WTC11 (cell line): Measurements from ENCODE around the gene SRRM2. TPM values are rescaled to one million over a fixed set of nuclear protein-coding genes. Genes with fewer than 3 reads are reported as not detected.

ENCODE experiments used
- ATAC-seq: fragments of 200-7000 bp; cut with Tn5 transposase; 2 replicates; pipeline ENCODE4 v1.10.0; 2021; ENCODE audit warnings: mild to moderate bottlenecking, moderate library complexity
- CTCF ChIA-PET: fragments of 300-600 bp; sonication (Branson Sonifier 250); formaldehyde crosslinking; loops from one replicate; lab custom pipeline; 2021; ENCODE audit warnings: antibody characterized with exemption; lab: Charles Lee
- POLR2A ChIA-PET: fragments of 350-600 bp; sonication (Branson Sonifier 250); formaldehyde crosslinking; loops from one replicate; lab custom pipeline; 2021; ENCODE audit warnings: antibody characterized with exemption; lab: Charles Lee
- DNase-seq: peaks from one replicate; pipeline ENCODE4 v3.0.0; 2021; ENCODE audit warnings: low spot score
- H3K27ac Mint-ChIP-seq: 2 replicates; pipeline ENCODE4 v1.8.0; 2021; ENCODE audit warnings: mixed read lengths
- H3K27me3 Mint-ChIP-seq: 2 replicates; pipeline ENCODE4 v1.8.0; 2021; ENCODE audit warnings: low read depth, mild to moderate bottlenecking, moderate library complexity, mixed read lengths
- H3K36me3 Mint-ChIP-seq: 2 replicates; pipeline ENCODE4 v1.8.0; 2021; ENCODE audit warnings: mixed read lengths
- H3K4me1 Mint-ChIP-seq: 2 replicates; pipeline ENCODE4 v1.8.0; 2022; ENCODE audit warnings: mixed read lengths
- H3K4me3 Mint-ChIP-seq: 2 replicates; pipeline ENCODE4 v1.8.0; 2021; ENCODE audit warnings: mild to moderate bottlenecking, moderate library complexity, mixed read lengths
- H3K9me3 Mint-ChIP-seq: 2 replicates; pipeline ENCODE4 v1.8.0; 2021; ENCODE audit warnings: mixed read lengths
- AFF4 ChIP-seq: sonication (generic); formaldehyde crosslinking; IDR thresholded peaks from 2 replicates; pipeline ENCODE4 v1.8.1; 2023; ENCODE audit warnings: mild to moderate bottlenecking, missing genetic modification reagents, borderline replicate concordance
- E2F4 ChIP-seq: sonication (generic); formaldehyde crosslinking; IDR thresholded peaks from 2 replicates; pipeline ENCODE4 v1.8.1; 2022; ENCODE audit warnings: low read depth, mild to moderate bottlenecking, moderate library complexity, missing genetic modification reagents, borderline replicate concordance
- ESRRA ChIP-seq: sonication (generic); formaldehyde crosslinking; IDR thresholded peaks from 2 replicates; pipeline ENCODE4 v1.8.1; 2022; ENCODE audit warnings: mild to moderate bottlenecking, missing genetic modification reagents, borderline replicate concordance
- HMGA2 ChIP-seq: fragments of 250-450 bp; sonication (Bioruptor Pico); IDR thresholded peaks from 2 replicates; pipeline ENCODE4 v1.4.0; 2021; ENCODE audit warnings: mild to moderate bottlenecking, moderate library complexity
- KAT7 ChIP-seq: sonication (generic); formaldehyde crosslinking; IDR thresholded peaks from 2 replicates; pipeline ENCODE4 v1.8.1; 2023; ENCODE audit warnings: missing genetic modification reagents, mild to moderate bottlenecking, borderline replicate concordance
- NR3C1 ChIP-seq: sonication (generic); formaldehyde crosslinking; conservative IDR thresholded peaks from 2 replicates; pipeline ENCODE4 v1.8.1; 2023; ENCODE audit warnings: low read depth, mild to moderate bottlenecking, missing genetic modification reagents
- SMAD4 ChIP-seq: sonication (generic); formaldehyde crosslinking; IDR thresholded peaks from 2 replicates; pipeline ENCODE4 v1.8.0; 2022; ENCODE audit warnings: mild to moderate bottlenecking, missing genetic modification reagents
- SP1 ChIP-seq: sonication (generic); formaldehyde crosslinking; conservative IDR thresholded peaks from 2 replicates; pipeline ENCODE4 v1.8.1; 2022; ENCODE audit warnings: missing genetic modification reagents
- TEAD1 ChIP-seq: sonication (generic); formaldehyde crosslinking; IDR thresholded peaks from 2 replicates; pipeline ENCODE4 v1.8.0; 2022; ENCODE audit warnings: mild to moderate bottlenecking, missing genetic modification reagents
- USF1 ChIP-seq: sonication (generic); formaldehyde crosslinking; IDR thresholded peaks from 2 replicates; pipeline ENCODE4 v1.8.0; 2022; ENCODE audit warnings: mild to moderate bottlenecking, missing genetic modification reagents
- ZBTB21 ChIP-seq: sonication (generic); formaldehyde crosslinking; IDR thresholded peaks from 2 replicates; pipeline ENCODE4 v1.8.1; 2023; ENCODE audit warnings: mild to moderate bottlenecking, missing genetic modification reagents, borderline replicate concordance
- ZNF219 ChIP-seq: sonication (generic); formaldehyde crosslinking; IDR thresholded peaks from 2 replicates; pipeline ENCODE4 v1.8.0; 2023; ENCODE audit warnings: missing genetic modification reagents, mild to moderate bottlenecking, borderline replicate concordance
- ZNF423 ChIP-seq: fragments of 250-450 bp; sonication (Bioruptor Pico); IDR thresholded peaks from 2 replicates; pipeline ENCODE4 v2.1.2; 2022; ENCODE audit warnings: mild to moderate bottlenecking, moderate library complexity
- ZNF512 ChIP-seq: sonication (generic); formaldehyde crosslinking; IDR thresholded peaks from 2 replicates; pipeline ENCODE4 v1.8.1; 2022; ENCODE audit warnings: missing genetic modification reagents, borderline replicate concordance
- total RNA-seq: library from RNA; stranded (reverse); gene quantifications from 3 replicates; pipeline ENCODE4 v1.2.3, GENCODE V29; 2021
- TF ChIP-seq, protein P1 (sequence below): sonication (generic); formaldehyde crosslinking; IDR thresholded peaks from 2 replicates; pipeline ENCODE4 v1.8.0; 2023; ENCODE audit warnings: missing genetic modification reagents, mild to moderate bottlenecking, borderline replicate concordance
- TF ChIP-seq, protein P2 (sequence below): sonication (generic); formaldehyde crosslinking; IDR thresholded peaks from 2 replicates; pipeline ENCODE4 v1.8.1; 2023; ENCODE audit warnings: mild to moderate bottlenecking, missing genetic modification reagents

Gene SRRM2
- total RNA-seq, 1 experiment from 2014 or later: 823 TPM

GRCh38 chr16:2752850-2753732 lies 653 bp downstream of the SRRM2 start (continued):
- TF ChIP-seq AFF4 (CRISPR knock-in tag) (no peak), KAT7 (CRISPR knock-in tag) (no peak), ESRRA (CRISPR knock-in tag) (no peak), ZNF219 (CRISPR knock-in tag) (0 out of 2 replicates have a peak, but pooled peaks have one; percentile 65)
- TF ChIP-seq, protein P1, sequence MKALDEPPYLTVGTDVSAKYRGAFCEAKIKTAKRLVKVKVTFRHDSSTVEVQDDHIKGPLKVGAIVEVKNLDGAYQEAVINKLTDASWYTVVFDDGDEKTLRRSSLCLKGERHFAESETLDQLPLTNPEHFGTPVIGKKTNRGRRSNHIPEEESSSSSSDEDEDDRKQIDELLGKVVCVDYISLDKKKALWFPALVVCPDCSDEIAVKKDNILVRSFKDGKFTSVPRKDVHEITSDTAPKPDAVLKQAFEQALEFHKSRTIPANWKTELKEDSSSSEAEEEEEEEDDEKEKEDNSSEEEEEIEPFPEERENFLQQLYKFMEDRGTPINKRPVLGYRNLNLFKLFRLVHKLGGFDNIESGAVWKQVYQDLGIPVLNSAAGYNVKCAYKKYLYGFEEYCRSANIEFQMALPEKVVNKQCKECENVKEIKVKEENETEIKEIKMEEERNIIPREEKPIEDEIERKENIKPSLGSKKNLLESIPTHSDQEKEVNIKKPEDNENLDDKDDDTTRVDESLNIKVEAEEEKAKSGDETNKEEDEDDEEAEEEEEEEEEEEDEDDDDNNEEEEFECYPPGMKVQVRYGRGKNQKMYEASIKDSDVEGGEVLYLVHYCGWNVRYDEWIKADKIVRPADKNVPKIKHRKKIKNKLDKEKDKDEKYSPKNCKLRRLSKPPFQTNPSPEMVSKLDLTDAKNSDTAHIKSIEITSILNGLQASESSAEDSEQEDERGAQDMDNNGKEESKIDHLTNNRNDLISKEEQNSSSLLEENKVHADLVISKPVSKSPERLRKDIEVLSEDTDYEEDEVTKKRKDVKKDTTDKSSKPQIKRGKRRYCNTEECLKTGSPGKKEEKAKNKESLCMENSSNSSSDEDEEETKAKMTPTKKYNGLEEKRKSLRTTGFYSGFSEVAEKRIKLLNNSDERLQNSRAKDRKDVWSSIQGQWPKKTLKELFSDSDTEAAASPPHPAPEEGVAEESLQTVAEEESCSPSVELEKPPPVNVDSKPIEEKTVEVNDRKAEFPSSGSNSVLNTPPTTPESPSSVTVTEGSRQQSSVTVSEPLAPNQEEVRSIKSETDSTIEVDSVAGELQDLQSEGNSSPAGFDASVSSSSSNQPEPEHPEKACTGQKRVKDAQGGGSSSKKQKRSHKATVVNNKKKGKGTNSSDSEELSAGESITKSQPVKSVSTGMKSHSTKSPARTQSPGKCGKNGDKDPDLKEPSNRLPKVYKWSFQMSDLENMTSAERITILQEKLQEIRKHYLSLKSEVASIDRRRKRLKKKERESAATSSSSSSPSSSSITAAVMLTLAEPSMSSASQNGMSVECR (CRISPR knock-in tag): no peak

- peak overlapping the region; percentile 95 for H3K27ac Mint-ChIP-seq
- no peak for ATAC-seq
- CTCF ChIA-PET: no interaction called here
- POLR2A ChIA-PET: interaction anchor here (0.9 to 1.3 kb wide), 3 partner anchors 21 to 509 kb away, joined by 3 read pairs; no protein-coding TSS in a partner anchor
- DNase-seq: no peak
- H3K36me3 Mint-ChIP-seq: peaks cover 52% of the 10 kb centered on the region
- peaks cover 38% of the 10 kb centered on the region for H3K4me1 Mint-ChIP-seq
- H3K9me3 Mint-ChIP-seq: peaks cover 3% of the 10 kb centered on the region
- no peaks in the 10 kb centered on the region for H3K27me3 Mint-ChIP-seq
- H3K4me3 Mint-ChIP-seq: peak overlapping the region; percentile 89
- TF ChIP-seq ZBTB21 (CRISPR knock-in tag) (no peak), ZNF423 (CRISPR knock-in tag) (no peak), NR3C1 (CRISPR knock-in tag) (no peak), E2F4 (CRISPR knock-in tag) (no peak), ZNF512 (CRISPR knock-in tag) (no peak), USF1 (CRISPR knock-in tag) (no peak), HMGA2 (CRISPR knock-in tag) (no peak), SMAD4 (CRISPR knock-in tag) (no peak), TEAD1 (CRISPR knock-in tag) (no peak), SP1 (CRISPR knock-in tag) (no peak)
- TF ChIP-seq, protein P2, sequence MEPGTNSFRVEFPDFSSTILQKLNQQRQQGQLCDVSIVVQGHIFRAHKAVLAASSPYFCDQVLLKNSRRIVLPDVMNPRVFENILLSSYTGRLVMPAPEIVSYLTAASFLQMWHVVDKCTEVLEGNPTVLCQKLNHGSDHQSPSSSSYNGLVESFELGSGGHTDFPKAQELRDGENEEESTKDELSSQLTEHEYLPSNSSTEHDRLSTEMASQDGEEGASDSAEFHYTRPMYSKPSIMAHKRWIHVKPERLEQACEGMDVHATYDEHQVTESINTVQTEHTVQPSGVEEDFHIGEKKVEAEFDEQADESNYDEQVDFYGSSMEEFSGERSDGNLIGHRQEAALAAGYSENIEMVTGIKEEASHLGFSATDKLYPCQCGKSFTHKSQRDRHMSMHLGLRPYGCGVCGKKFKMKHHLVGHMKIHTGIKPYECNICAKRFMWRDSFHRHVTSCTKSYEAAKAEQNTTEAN (CRISPR knock-in tag): no peak
- TF ChIP-seq, protein P1 (CRISPR knock-in tag): no peak
Observed at GRCh38 chr16:2753733-2754020, 1.2 kb downstream of the SRRM2 start.
